Measurements from ENCODE around the gene CCDC148.

Gene CCDC148

DNA sequence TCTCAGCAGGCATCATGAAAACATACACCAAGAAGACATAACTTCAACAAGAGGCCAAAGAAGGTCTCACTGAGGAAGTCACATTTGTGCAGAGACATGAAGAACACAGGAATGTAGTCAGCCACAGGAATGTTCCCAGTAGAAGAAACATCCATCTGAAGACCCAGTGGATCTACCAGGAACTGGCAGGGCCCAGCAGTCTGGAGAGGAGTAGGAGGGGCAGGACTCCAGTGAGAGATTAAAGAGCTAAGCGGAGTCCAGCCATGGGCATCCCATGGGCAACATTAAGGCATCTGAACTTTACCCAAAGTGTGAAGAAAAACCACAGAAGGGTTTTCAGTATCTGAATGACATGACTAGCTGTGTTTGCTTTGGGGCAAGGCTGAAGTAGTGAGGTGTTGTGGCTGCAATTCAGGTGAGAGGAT is 251.8 kb downstream of the CCDC148 start:
- H3K4me2 ChIP-seq (ENCODE audit: low read length), result no peak overlapping the region

DNA sequence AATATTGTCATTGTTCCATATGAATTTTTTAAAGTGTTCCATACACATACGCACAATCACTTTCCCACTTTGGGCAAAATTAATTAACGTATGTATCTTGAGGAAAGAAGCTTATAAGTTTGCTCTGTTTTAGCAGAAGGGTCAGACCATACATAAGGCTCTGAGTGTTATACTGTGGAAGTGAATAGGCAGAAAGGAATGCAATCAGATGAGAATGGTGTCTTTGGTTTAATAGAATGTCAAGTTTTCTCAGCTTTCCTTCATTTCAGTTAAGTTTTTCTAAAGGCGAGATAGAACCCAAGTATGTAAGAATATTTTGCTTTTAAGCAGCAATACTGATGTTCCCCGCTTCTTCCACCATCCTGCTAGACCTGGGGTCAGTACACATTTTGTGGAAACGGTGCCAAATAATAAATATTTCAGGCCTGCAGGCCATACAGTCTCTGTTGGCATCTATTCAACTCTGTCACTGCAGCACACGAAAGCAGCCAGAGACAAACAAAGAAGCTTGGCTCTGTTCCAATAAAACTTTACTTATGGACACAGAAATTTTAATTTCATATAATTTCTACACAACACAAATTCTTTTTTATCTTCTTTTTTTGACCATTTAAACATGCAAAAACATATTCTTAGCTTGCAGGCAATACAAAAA is 254.3 kb downstream of the CCDC148 start:
- TF ChIP-seq EZH2phosphoT487 (IDR thresholded peaks at IDR 0.05; ENCODE audit: low read depth), result no peak
- TF ChIP-seq, protein P1, sequence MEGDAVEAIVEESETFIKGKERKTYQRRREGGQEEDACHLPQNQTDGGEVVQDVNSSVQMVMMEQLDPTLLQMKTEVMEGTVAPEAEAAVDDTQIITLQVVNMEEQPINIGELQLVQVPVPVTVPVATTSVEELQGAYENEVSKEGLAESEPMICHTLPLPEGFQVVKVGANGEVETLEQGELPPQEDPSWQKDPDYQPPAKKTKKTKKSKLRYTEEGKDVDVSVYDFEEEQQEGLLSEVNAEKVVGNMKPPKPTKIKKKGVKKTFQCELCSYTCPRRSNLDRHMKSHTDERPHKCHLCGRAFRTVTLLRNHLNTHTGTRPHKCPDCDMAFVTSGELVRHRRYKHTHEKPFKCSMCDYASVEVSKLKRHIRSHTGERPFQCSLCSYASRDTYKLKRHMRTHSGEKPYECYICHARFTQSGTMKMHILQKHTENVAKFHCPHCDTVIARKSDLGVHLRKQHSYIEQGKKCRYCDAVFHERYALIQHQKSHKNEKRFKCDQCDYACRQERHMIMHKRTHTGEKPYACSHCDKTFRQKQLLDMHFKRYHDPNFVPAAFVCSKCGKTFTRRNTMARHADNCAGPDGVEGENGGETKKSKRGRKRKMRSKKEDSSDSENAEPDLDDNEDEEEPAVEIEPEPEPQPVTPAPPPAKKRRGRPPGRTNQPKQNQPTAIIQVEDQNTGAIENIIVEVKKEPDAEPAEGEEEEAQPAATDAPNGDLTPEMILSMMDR (IDR thresholded peaks at IDR 0.05; ENCODE audit: low read depth, low read length), result no peak

More for the DNA sequence above, 251.8 kb downstream of the CCDC148 start:
- no peaks in the 10 kb centered on the region for H4K20me1 ChIP-seq (ENCODE audit: insufficient read depth, low read length)
- no peak overlapping the region for H3K27ac ChIP-seq (ENCODE audit: low read length)
- no peaks in the 10 kb centered on the region for H3K4me1 ChIP-seq (ENCODE audit: low read length)
- peaks cover 6% of the 10 kb centered on the region; the same call in 1 of the 2 replicates for H3K27me3 ChIP-seq (ENCODE audit: low read depth, low read length)
- H3K36me3 ChIP-seq (replicated peaks; ENCODE audit: low read depth, low read length), result no peaks in the 10 kb centered on the region
- TF ChIP-seq, protein P1 (IDR thresholded peaks at IDR 0.05; ENCODE audit: low read depth, low read length), result no peak
- TF ChIP-seq EZH2phosphoT487 (IDR thresholded peaks at IDR 0.05; ENCODE audit: low read depth), result no peak
- no peak overlapping the region for H2AFZ ChIP-seq (ENCODE audit: low read depth, low read length)
- no peaks in the 10 kb centered on the region for H3K9me3 ChIP-seq (ENCODE audit: insufficient read depth, low read length)
- no peaks in the 10 kb centered on the region for H3K79me2 ChIP-seq (ENCODE audit: low read length)
- H3K9ac ChIP-seq (ENCODE audit: low read length), result no peak overlapping the region
- no peak overlapping the region for H3K4me3 ChIP-seq (ENCODE audit: low read length)

DNA sequence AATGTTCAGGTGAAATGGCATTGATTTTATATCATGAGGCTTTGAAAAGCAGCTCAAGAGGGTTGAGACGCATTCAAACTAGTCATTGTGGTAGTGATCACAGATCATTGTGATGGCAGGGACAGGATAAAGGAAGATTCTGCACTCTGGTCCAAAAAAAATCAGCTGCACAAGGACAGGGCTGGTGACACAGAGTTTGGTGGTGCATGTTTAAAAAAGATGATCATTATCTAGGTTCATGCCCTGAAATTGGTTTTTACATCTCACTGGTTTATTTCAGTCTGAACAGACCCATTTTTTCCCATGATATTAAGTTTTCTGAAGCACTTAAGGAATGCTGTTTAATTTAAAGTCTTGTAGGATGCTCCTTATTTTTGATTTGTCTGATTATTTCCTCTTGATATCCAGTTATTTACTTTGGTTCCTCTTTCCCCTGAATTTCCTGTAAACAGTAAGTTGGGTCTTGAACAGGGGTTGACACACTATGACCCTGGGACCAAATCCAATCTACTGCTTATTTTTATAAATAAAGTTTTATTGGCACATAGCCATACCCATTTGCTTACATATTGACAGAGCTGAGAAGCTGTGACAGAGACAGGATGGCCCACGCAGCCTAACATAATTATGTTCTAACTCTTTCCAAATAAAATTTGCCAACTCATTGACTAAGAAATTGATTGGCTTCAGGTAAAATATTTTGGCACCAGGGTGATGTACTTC is 256.5 kb downstream of the CCDC148 start:
- H4K20me1 ChIP-seq (ENCODE audit: insufficient read depth, low read length), result no peaks in the 10 kb centered on the region
- no peak overlapping the region for H2AFZ ChIP-seq (ENCODE audit: low read depth, low read length)
- no peak for TF ChIP-seq EZH2phosphoT487 (IDR thresholded peaks at IDR 0.05; ENCODE audit: low read depth)
- TF ChIP-seq, protein P1 (IDR thresholded peaks at IDR 0.05; ENCODE audit: low read depth, low read length), result no peak
- H3K79me2 ChIP-seq (ENCODE audit: low read length), result no peaks in the 10 kb centered on the region
- no peak overlapping the region for H3K27ac ChIP-seq (ENCODE audit: low read length)
- H3K4me3 ChIP-seq (ENCODE audit: low read length), result no peak overlapping the region
- no peak overlapping the region for H3K4me2 ChIP-seq (ENCODE audit: low read length)
- H3K9me3 ChIP-seq (ENCODE audit: insufficient read depth, low read length), result no peaks in the 10 kb centered on the region
- no peaks in the 10 kb centered on the region for H3K36me3 ChIP-seq (replicated peaks; ENCODE audit: low read depth, low read length)
- no peak overlapping the region for H3K9ac ChIP-seq (ENCODE audit: low read length)
- H3K27me3 ChIP-seq (ENCODE audit: low read depth, low read length), result peaks cover 11% of the 10 kb centered on the region; the same call in 1 of the 2 replicates
- H3K4me1 ChIP-seq (ENCODE audit: low read length), result no peaks in the 10 kb centered on the region

More for the DNA sequence above, 254.3 kb downstream of the CCDC148 start:
- peaks cover 6% of the 10 kb centered on the region; the same call in 1 of the 2 replicates for H3K27me3 ChIP-seq (ENCODE audit: low read depth, low read length)
- no peaks in the 10 kb centered on the region for H4K20me1 ChIP-seq (ENCODE audit: insufficient read depth, low read length)
- H3K9me3 ChIP-seq (ENCODE audit: insufficient read depth, low read length), result no peaks in the 10 kb centered on the region
- no peak overlapping the region for H2AFZ ChIP-seq (ENCODE audit: low read depth, low read length)
- no peak overlapping the region for H3K4me2 ChIP-seq (ENCODE audit: low read length)
- no peaks in the 10 kb centered on the region for H3K4me1 ChIP-seq (ENCODE audit: low read length)
- no peak overlapping the region for H3K27ac ChIP-seq (ENCODE audit: low read length)
- no peaks in the 10 kb centered on the region for H3K79me2 ChIP-seq (ENCODE audit: low read length)
- H3K4me3 ChIP-seq (ENCODE audit: low read length), result no peak overlapping the region
- no peaks in the 10 kb centered on the region for H3K36me3 ChIP-seq (replicated peaks; ENCODE audit: low read depth, low read length)
- H3K9ac ChIP-seq (ENCODE audit: low read length), result no peak overlapping the region

DNA sequence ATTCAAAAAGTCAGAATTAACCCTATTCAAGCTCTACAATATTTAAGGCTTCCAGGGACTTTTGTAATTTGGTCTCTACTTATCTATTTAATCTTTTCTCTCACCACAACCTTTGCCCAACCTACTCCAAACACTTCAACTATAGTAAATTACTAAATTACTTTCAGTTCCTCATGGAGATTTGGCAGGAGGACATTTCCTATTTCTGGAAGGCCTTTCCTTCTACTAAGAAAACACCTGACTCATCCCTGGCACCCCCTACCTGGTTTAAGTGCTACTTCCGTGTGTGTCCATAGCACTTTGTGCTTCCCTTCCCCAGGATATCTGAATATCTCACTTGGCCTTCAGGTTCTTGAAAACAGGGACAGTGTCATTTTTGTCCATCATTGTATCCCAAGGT is 258.6 kb downstream of the CCDC148 start:
- peaks cover 8% of the 10 kb centered on the region; the same call in 1 of the 2 replicates for H3K27me3 ChIP-seq (ENCODE audit: low read depth, low read length)
- no peaks in the 10 kb centered on the region for H3K79me2 ChIP-seq (ENCODE audit: low read length)
- H3K9ac ChIP-seq (ENCODE audit: low read length), result no peak overlapping the region
- H3K9me3 ChIP-seq (ENCODE audit: insufficient read depth, low read length), result no peaks in the 10 kb centered on the region
- TF ChIP-seq, protein P1 (IDR thresholded peaks at IDR 0.05; ENCODE audit: low read depth, low read length), result no peak
- TF ChIP-seq EZH2phosphoT487 (IDR thresholded peaks at IDR 0.05; ENCODE audit: low read depth), result no peak
- H3K27ac ChIP-seq (ENCODE audit: low read length), result no peak overlapping the region
- no peaks in the 10 kb centered on the region for H4K20me1 ChIP-seq (ENCODE audit: insufficient read depth, low read length)
- H3K4me1 ChIP-seq (ENCODE audit: low read length), result no peaks in the 10 kb centered on the region
- no peak overlapping the region for H3K4me3 ChIP-seq (ENCODE audit: low read length)
- no peak overlapping the region for H2AFZ ChIP-seq (ENCODE audit: low read depth, low read length)
- H3K4me2 ChIP-seq (ENCODE audit: low read length), result no peak overlapping the region
- H3K36me3 ChIP-seq (replicated peaks; ENCODE audit: low read depth, low read length), result no peaks in the 10 kb centered on the region
